GM06990 (cell line): ENCODE measurements around the gene CITED4.

Experiments used
- DNase-seq: peaks from one replicate; pipeline ENCODE4 v3.0.0-alpha.2; 2011; ENCODE audit not compliant: insufficient read length; ENCODE audit errors: extremely low read depth
- H3K27me3 ChIP-seq: replicated peaks from 2 replicates; pipeline ENCODE4 v1.6.0; 2011; ENCODE audit warnings: low read length; ENCODE audit not compliant: control insufficient read depth, insufficient read depth
- H3K36me3 ChIP-seq: 2 replicates; pipeline ENCODE4 v1.5.1; 2011; ENCODE audit warnings: low read length; ENCODE audit not compliant: control insufficient read depth, insufficient read depth
- H3K4me3 ChIP-seq: replicated peaks from 2 replicates; pipeline ENCODE4 v1.5.1; 2011; ENCODE audit warnings: low read depth, mild to moderate bottlenecking, control low read depth, low read length
- TF ChIP-seq, protein P1 (sequence below): IDR thresholded peaks from 2 replicates; pipeline ENCODE4 v1.5.1; 2011; ENCODE audit warnings: low read length, control low read depth, mild to moderate bottlenecking, inconsistent platforms; ENCODE audit not compliant: insufficient read depth, poor library complexity, severe bottlenecking

Gene CITED4

DNA sequence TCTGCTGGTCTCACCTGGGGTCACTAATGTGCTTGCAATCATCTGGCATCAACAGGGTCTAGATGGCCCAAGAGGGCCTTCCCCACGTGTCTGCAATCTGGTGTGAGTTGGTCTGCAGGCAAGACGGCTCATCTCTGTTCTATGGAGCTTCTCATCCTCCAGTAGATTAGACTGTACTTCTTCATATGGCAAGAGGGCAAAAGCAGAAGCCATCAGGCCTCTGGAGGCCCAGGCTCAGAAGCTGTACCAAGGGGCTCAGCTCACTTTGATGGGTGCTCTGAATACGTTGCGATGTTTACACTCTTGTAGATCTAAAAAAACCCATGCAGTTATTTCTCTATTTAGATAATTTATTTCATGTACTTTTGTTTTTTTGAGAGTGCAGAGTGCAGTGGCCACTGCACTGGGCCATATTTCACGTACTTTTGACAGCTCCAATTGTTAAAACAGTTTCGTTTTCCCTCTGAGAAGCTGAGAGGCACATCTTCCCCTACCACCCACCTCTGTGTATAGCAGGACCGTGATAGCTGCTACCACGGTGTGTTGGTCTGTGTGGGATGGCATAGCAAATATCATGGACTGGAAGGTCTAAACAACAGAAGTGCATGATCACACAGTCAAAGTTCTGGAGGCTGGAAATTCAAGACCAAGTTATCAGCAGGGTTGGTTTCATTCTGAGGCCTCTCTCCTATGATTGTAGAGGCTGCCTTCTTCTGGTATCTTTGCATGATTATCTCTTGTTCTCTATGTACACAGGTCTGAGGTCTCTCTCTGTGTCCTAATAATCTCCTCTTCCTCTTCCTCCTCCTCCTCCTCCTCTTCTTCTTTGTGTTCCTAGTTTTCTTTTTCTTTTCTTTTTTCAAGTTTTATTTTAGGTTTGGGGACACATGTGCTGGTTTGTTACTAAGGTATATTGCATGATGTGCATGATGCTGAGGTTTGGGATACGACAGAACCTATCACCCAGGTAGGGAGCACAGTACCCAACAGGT is 17.0 kb downstream of the CITED4 start:
- H3K36me3 ChIP-seq = no peaks in the 10 kb centered on the region
- DNase-seq = no peak
- TF ChIP-seq, protein P1, sequence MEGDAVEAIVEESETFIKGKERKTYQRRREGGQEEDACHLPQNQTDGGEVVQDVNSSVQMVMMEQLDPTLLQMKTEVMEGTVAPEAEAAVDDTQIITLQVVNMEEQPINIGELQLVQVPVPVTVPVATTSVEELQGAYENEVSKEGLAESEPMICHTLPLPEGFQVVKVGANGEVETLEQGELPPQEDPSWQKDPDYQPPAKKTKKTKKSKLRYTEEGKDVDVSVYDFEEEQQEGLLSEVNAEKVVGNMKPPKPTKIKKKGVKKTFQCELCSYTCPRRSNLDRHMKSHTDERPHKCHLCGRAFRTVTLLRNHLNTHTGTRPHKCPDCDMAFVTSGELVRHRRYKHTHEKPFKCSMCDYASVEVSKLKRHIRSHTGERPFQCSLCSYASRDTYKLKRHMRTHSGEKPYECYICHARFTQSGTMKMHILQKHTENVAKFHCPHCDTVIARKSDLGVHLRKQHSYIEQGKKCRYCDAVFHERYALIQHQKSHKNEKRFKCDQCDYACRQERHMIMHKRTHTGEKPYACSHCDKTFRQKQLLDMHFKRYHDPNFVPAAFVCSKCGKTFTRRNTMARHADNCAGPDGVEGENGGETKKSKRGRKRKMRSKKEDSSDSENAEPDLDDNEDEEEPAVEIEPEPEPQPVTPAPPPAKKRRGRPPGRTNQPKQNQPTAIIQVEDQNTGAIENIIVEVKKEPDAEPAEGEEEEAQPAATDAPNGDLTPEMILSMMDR = no peak

DNA sequence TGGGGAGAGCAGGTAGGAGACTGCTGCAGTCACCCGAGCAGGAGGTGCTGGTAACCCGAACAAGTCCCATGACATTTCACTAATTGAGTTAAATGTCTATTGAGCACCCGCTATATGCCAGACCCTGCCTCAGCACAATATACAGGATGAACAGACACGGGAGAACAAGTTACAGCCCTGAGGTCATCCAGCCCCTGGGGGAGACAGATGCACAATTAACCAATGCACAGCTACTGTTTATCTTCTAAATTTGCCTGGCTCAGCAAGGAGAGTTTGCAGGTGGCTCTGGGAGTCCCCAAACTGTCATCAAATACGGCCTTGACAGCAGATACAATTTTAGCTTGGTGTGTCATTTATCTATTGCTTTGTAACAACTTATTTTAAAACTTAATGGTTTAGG is 18.1 kb downstream of the CITED4 start:
- DNase-seq = no peak
- Histone ChIP-seq H3K27me3 (no peaks in the 10 kb centered on the region), H3K36me3 (no peaks in the 10 kb centered on the region), H3K4me3 (no peak overlapping the region)
- TF ChIP-seq, protein P1 = no peak

More for the DNA sequence above, 17.0 kb downstream of the CITED4 start:
- Histone ChIP-seq H3K27me3 (no peaks in the 10 kb centered on the region), H3K4me3 (no peak overlapping the region)

DNA sequence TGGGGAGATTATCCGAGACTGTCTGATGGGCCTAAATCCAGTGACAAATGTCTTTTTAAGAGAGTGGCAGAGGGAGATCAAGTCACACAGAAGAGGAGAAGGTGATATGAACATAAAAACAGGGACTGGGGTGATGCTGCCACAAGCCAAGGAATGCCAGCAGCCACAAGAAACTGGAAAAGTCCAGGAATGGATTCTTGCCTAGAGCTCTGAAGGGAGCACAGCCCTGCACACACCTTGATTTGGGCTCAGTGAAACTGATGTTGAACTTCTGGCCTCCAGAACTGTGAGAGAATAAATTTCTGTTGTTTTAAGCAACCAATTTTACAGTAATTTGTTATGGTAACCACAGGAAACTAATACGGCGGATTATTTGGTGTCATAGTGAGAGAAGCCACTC is 19.5 kb downstream of the CITED4 start:
- no peaks in the 10 kb centered on the region for H3K27me3 ChIP-seq
- no peak for DNase-seq
- no peaks in the 10 kb centered on the region for H3K36me3 ChIP-seq
- no peak overlapping the region for H3K4me3 ChIP-seq
- TF ChIP-seq, protein P1 = no peak

DNA sequence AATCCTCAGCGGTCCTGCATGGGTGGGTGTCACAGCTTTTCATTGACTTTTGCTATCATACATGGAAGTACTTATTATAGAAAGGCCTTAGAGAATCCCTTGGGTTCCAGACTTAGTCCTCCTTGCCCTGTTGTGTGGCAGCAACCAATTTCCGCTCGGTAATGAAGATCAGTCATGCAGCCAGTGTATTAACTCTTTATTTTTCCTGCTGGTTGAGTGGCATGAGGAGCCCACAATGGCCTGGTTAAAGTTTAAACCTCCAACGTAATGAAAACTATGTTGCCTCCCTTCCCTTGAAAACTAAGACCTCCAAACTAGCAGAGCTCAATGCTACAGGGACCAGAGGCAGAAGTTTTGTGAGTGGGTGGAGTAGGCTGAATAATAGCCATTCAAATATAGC is 20.0 kb downstream of the CITED4 start:
- Histone ChIP-seq H3K4me3 (no peak overlapping the region), H3K27me3 (no peaks in the 10 kb centered on the region), H3K36me3 (no peaks in the 10 kb centered on the region)
- no peak for DNase-seq
- TF ChIP-seq, protein P1 = no peak

DNA sequence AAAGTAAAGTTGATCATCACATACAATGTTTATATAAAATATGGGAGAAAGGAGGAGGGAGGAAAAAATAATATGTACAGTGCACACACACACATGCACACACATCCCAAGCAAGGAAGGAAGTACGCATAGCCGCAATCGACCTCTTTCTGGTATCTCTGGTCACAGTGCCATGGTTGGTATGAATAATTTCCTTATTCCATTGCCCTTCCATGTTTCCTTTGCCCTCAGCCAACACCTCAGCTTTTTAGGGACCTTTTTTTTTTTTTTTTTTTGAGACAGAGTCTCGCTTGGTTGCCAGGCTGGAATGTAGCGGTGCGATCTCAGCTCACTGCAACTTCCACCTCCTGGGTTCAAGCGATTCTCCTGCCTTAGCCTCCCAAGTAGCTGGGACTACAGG is 20.6 kb downstream of the CITED4 start:
- TF ChIP-seq, protein P1 = no peak
- no peak overlapping the region for H3K4me3 ChIP-seq
- DNase-seq = no peak
- no peaks in the 10 kb centered on the region for H3K27me3 ChIP-seq
- H3K36me3 ChIP-seq = no peaks in the 10 kb centered on the region
